H9 (cell line): Measurements from ENCODE around the gene LATS2. TPM values are rescaled to one million over a fixed set of nuclear protein-coding genes. Genes with fewer than 3 reads are reported as not detected.

Source experiments
- DNase-seq: peaks from one replicate; pipeline ENCODE4 v3.0.0-alpha.2; 2017
- H2AFZ ChIP-seq: one replicate; pipeline ENCODE4 v1.6.1; 2013; ENCODE audit warnings: mild to moderate bottlenecking, low read length, control low read depth, moderate library complexity
- H2AK5ac ChIP-seq: 2 replicates; pipeline ENCODE4 v1.6.1; 2013; ENCODE audit warnings: low read length, control low read depth, mixed read lengths; ENCODE audit not compliant: insufficient read length
- H2BK120ac ChIP-seq: one replicate; pipeline ENCODE4 v1.6.1; 2013; ENCODE audit warnings: low read depth, mild to moderate bottlenecking, low read length, control low read depth, inconsistent platforms; ENCODE audit not compliant: poor library complexity, severe bottlenecking
- H2BK12ac ChIP-seq: 2 replicates; pipeline ENCODE4 v1.6.1; 2013; ENCODE audit warnings: low read length, control low read depth, mixed read lengths, low read depth; ENCODE audit not compliant: insufficient read length
- H2BK15ac ChIP-seq: 2 replicates; pipeline ENCODE4 v1.6.1; 2013; ENCODE audit warnings: low read depth, low read length, control low read depth
- H2BK20ac ChIP-seq: one replicate; pipeline ENCODE4 v1.6.1; 2013; ENCODE audit warnings: low read depth, mild to moderate bottlenecking, low read length, control low read depth, inconsistent platforms; ENCODE audit not compliant: poor library complexity, severe bottlenecking
- H2BK5ac ChIP-seq: 2 replicates; pipeline ENCODE4 v1.6.1; 2013; ENCODE audit warnings: low read length, control low read depth, mixed read lengths; ENCODE audit not compliant: insufficient read length
- H3K14ac ChIP-seq: 2 replicates; pipeline ENCODE4 v1.6.1; 2013; ENCODE audit warnings: low read length, control low read depth; ENCODE audit not compliant: insufficient read depth
- H3K18ac ChIP-seq: 2 replicates; pipeline ENCODE4 v1.6.1; 2013; ENCODE audit warnings: low read depth, mild to moderate bottlenecking, mixed read lengths, low read length, control low read depth; ENCODE audit not compliant: insufficient read length
- H3K23ac ChIP-seq: 2 replicates; pipeline ENCODE4 v1.6.1; 2013; ENCODE audit warnings: low read length, control low read depth, mixed read lengths, low read depth; ENCODE audit not compliant: insufficient read length
- H3K23me2 ChIP-seq: 2 replicates; pipeline ENCODE4 v1.6.1; 2013; ENCODE audit warnings: low read depth, mild to moderate bottlenecking, mixed read lengths, low read length, control low read depth; ENCODE audit not compliant: insufficient read length, poor library complexity, severe bottlenecking
- H3K27ac ChIP-seq: 2 replicates; pipeline ENCODE4 v1.5.1; 2013; ENCODE audit warnings: low read length, control low read depth, mixed read lengths, low read depth; ENCODE audit not compliant: insufficient read length
- H3K27me3 ChIP-seq: 2 replicates; pipeline ENCODE4 v1.6.1; 2013; ENCODE audit warnings: low read length, control low read depth, inconsistent platforms; ENCODE audit not compliant: insufficient read depth
- H3K4ac ChIP-seq: 2 replicates; pipeline ENCODE4 v1.6.1; 2013; ENCODE audit warnings: low read depth, mild to moderate bottlenecking, control low read depth, inconsistent platforms, low read length, moderate library complexity
- H3K4me1 ChIP-seq: 2 replicates; pipeline ENCODE4 v1.6.1; 2013; ENCODE audit warnings: low read length, control low read depth, inconsistent platforms; ENCODE audit not compliant: insufficient read depth
- H3K4me2 ChIP-seq: 2 replicates; pipeline ENCODE4 v1.6.1; 2013; ENCODE audit warnings: low read length, control low read depth, mixed read lengths; ENCODE audit not compliant: insufficient read length, insufficient read depth
- H3K56ac ChIP-seq: 2 replicates; pipeline ENCODE4 v1.6.1; 2013; ENCODE audit warnings: low read depth, mild to moderate bottlenecking, mixed read lengths, low read length, control low read depth; ENCODE audit not compliant: insufficient read length
- H3K79me1 ChIP-seq: 2 replicates; pipeline ENCODE4 v1.6.1; 2013; ENCODE audit warnings: low read depth, mild to moderate bottlenecking, moderate library complexity, low read length, control low read depth, inconsistent platforms; ENCODE audit not compliant: insufficient read depth, poor library complexity, severe bottlenecking
- H3K79me2 ChIP-seq: 2 replicates; pipeline ENCODE4 v1.6.1; 2013; ENCODE audit warnings: low read length, control low read depth, inconsistent platforms; ENCODE audit not compliant: insufficient read depth
- H3K9ac ChIP-seq: 2 replicates; pipeline ENCODE4 v1.6.1; 2013; ENCODE audit warnings: low read length, control low read depth, mixed read lengths; ENCODE audit not compliant: insufficient read length; ENCODE audit errors: extremely low read depth
- H3K9me3 ChIP-seq: one replicate; pipeline ENCODE4 v1.6.1; 2013; ENCODE audit warnings: low read depth, low read length, inconsistent platforms; ENCODE audit not compliant: control insufficient read depth
- H3T11ph ChIP-seq: one replicate; pipeline ENCODE4 v1.6.1; 2013; ENCODE audit warnings: mild to moderate bottlenecking, low read length, control low read depth, inconsistent platforms
- H4K20me1 ChIP-seq: one replicate; pipeline ENCODE4 v1.6.1; 2013; ENCODE audit not compliant: control insufficient read depth, insufficient read length, insufficient read depth
- H4K5ac ChIP-seq: 2 replicates; pipeline ENCODE4 v1.6.1; 2013; ENCODE audit warnings: low read depth, mild to moderate bottlenecking, mixed read lengths, low read length, control low read depth; ENCODE audit not compliant: insufficient read length
- H4K8ac ChIP-seq: replicated peaks from 2 replicates; pipeline ENCODE4 v1.6.1; 2013; ENCODE audit warnings: low read length, control low read depth, mixed read lengths, low read depth; ENCODE audit not compliant: insufficient read length
- H4K91ac ChIP-seq: 2 replicates; pipeline ENCODE4 v1.6.1; 2013; ENCODE audit warnings: low read depth, mild to moderate bottlenecking, moderate library complexity, mixed read lengths, low read length, control low read depth; ENCODE audit not compliant: insufficient read length
- H3K27ac Mint-ChIP-seq, 3 experiments: 2 replicates in 2 of 3; 3 replicates in 1 of 3; pipeline ENCODE4 v1.8.0; 2020 to 2021; ENCODE audit warnings: mixed read lengths in 3 of 3, mild to moderate bottlenecking in 1 of 3, moderate library complexity in 1 of 3
- H3K27me3 Mint-ChIP-seq: 2 replicates; pipeline ENCODE4 v1.8.0; 2021; ENCODE audit warnings: low read depth, mild to moderate bottlenecking, moderate library complexity, mixed read lengths
- H3K36me3 Mint-ChIP-seq, 3 experiments: 2 replicates in 2 of 3; 3 replicates in 1 of 3; pipeline ENCODE4 v1.8.0; 2020 to 2021; ENCODE audit warnings: low read depth in 3 of 3, mixed read lengths in 3 of 3; ENCODE audit not compliant: insufficient read depth in 1 of 3
- H3K4me1 Mint-ChIP-seq, 2 experiments: 2 replicates each; pipeline ENCODE4 v1.8.0; 2020; ENCODE audit warnings: mixed read lengths in 2 of 2
- H3K4me3 Mint-ChIP-seq, 2 experiments: 2 replicates in 1 of 2; 3 replicates in 1 of 2; pipeline ENCODE4 v1.8.0; 2020 to 2021; ENCODE audit warnings: mild to moderate bottlenecking in 2 of 2, mixed read lengths in 2 of 2, moderate library complexity in 1 of 2
- H3K9me3 Mint-ChIP-seq, 2 experiments: 2 replicates in 1 of 2; 3 replicates in 1 of 2; pipeline ENCODE4 v1.8.0; 2020; ENCODE audit warnings: mild to moderate bottlenecking in 2 of 2, mixed read lengths in 2 of 2, moderate library complexity in 1 of 2
- WGBS: extraction: QIAGEN DNeasy Blood & Tissue Kit; methylation state at CpG from one replicate; pipeline ENCODE4 v1.1.7; 2013; ENCODE audit warnings: missing lambda C conversion rate, low lambda C conversion rate, mixed read lengths; ENCODE audit not compliant: insufficient read length; ENCODE audit errors: extremely low coverage; 5-methylcytosine and 5-hydroxymethylcytosine counted together
- total RNA-seq: library from RNA; stranded (reverse); gene quantifications from 2 replicates; pipeline ENCODE4 v1.2.1, GENCODE V29; 2021
- TF ChIP-seq, protein P1 (sequence below): fragments of 200-600 bp; sonication (generic); conservative IDR thresholded peaks from 3 replicates; pipeline ENCODE4 v1.8.0; 2021; ENCODE audit warnings: antibody characterized with exemption, mild to moderate bottlenecking

The LATS2 gene
- total RNA-seq, 1 experiment from 2014 or later = 20.0 TPM

DNA sequence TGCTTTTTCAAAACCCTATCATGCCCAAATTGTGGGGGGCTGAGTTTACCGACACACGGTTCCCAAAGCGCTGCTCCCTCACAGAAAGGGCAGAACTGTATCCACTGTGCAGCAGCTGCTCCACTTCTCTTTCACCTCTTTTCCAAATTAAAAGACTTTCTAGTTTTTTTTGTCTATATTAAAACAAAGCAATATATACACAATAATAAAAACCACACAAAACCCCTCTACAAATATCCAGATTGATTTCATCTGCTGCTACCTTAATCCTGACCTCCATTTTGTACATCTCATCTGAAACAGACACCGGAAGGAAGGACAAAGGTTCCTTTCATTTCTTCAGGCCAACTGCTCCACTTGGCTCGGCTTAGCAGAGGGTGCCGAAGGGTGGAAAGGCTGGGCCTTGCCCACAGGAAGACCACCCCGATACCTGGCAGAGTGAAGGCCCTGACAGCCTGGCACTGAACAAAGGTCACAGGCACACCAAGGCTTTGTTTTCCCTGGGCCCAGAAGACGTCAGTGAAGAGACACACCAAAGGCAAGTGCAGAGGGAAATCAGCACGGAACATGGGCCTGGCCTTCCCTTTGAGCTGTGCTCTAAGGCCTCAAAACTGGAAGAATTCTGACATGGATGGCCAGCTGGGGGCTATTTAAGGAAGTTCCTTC is 71.6 kb downstream of the LATS2 start:
- no peak overlapping the region for H3K18ac ChIP-seq
- no peak overlapping the region for H3K27ac ChIP-seq
- no peak overlapping the region for H2BK15ac ChIP-seq
- H4K8ac ChIP-seq = no peak overlapping the region
- H2AK5ac ChIP-seq = no peak overlapping the region
- H3K9ac ChIP-seq = no peak overlapping the region
- no peak overlapping the region for H2BK12ac ChIP-seq
- no peak for DNase-seq
- peaks cover 24 to 66% (median 64%) of the 10 kb centered on the region in 3 experiments for H3K36me3 Mint-ChIP-seq
- no peaks in the 10 kb centered on the region for H3K23me2 ChIP-seq
- peaks cover 0 to 4% of the 10 kb centered on the region in 2 experiments; a peak in 2 of 4 replicates for H3K4me1 Mint-ChIP-seq
- H2BK20ac ChIP-seq = no peak overlapping the region
- no peak overlapping the region for H4K5ac ChIP-seq
- no peak overlapping the region for H3K56ac ChIP-seq
- no peaks in the 10 kb centered on the region for H3K9me3 Mint-ChIP-seq
- H3K14ac ChIP-seq = no peak overlapping the region
- no peaks in the 10 kb centered on the region for H3K27me3 ChIP-seq
- no peak overlapping the region for H3K23ac ChIP-seq
- no peak overlapping the region for H3K4me3 Mint-ChIP-seq
- no peak overlapping the region for H4K91ac ChIP-seq
- H3K79me1 ChIP-seq = peaks cover 3% of the 10 kb centered on the region
- H2BK5ac ChIP-seq = no peak overlapping the region
- H3K4me1 ChIP-seq = no peaks in the 10 kb centered on the region
- H3K79me2 ChIP-seq = no peaks in the 10 kb centered on the region
- no peak overlapping the region for H2BK120ac ChIP-seq
- H3K9me3 ChIP-seq = no peaks in the 10 kb centered on the region
- H2AFZ ChIP-seq = no peak overlapping the region
- no peaks in the 10 kb centered on the region for H3K27me3 Mint-ChIP-seq
- TF ChIP-seq, protein P1, sequence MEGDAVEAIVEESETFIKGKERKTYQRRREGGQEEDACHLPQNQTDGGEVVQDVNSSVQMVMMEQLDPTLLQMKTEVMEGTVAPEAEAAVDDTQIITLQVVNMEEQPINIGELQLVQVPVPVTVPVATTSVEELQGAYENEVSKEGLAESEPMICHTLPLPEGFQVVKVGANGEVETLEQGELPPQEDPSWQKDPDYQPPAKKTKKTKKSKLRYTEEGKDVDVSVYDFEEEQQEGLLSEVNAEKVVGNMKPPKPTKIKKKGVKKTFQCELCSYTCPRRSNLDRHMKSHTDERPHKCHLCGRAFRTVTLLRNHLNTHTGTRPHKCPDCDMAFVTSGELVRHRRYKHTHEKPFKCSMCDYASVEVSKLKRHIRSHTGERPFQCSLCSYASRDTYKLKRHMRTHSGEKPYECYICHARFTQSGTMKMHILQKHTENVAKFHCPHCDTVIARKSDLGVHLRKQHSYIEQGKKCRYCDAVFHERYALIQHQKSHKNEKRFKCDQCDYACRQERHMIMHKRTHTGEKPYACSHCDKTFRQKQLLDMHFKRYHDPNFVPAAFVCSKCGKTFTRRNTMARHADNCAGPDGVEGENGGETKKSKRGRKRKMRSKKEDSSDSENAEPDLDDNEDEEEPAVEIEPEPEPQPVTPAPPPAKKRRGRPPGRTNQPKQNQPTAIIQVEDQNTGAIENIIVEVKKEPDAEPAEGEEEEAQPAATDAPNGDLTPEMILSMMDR = no peak
- H3T11ph ChIP-seq = no peak overlapping the region
- H3K27ac Mint-ChIP-seq = peak overlapping the region in 2 of 3 experiments; percentile 58 to 91; a peak in 3 of 7 replicates
- no peaks in the 10 kb centered on the region for H4K20me1 ChIP-seq
- WGBS = no CpG with 5 or more reads among the region's 9 CpGs
- H3K4ac ChIP-seq = no peak overlapping the region
- no peak overlapping the region for H3K4me2 ChIP-seq
